ENCODE measurements around the gene SLCO4A1.

DNA sequence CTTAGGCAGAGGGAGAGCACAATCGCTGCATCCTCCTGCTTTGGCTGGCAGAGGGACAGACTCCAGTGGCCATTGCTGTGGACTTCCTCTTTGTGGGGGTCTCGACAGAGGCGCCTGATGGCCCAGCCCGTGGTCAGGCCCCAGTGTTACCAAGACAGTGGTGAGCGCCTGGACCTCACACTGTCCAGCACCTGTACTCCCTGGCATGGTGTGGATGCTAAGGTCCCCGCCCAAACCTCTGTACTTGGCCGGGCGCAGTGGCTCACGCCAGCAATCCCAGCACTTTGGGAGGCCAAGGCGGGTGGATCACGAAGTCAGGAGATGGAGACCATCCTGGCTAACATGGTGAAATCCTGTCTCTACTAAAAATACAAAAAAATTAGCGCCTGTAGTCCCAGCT, 64.0 kb downstream of the SLCO4A1 start:
- TF ChIP-seq CTCF (IDR thresholded peaks at IDR 0.05) (no peak), ZFX (IDR thresholded peaks at IDR 0.05; ENCODE audit: borderline replicate concordance) (no peak)
